GM20000 (cell line): ENCODE results near the gene E4F1.

Experiments
- DNase-seq: peaks from one replicate; pipeline ENCODE4 v3.0.0; 2012; ENCODE audit warnings: low spot score
- CTCF ChIP-seq: IDR thresholded peaks from 2 replicates; pipeline ENCODE4 v1.5.1; 2012; ENCODE audit warnings: mild to moderate bottlenecking, control low read depth; ENCODE audit errors: extremely low read depth, missing control alignments

The E4F1 gene

GRCh38 chr16:2223942-2224486 lies 623 bp downstream of the E4F1 start:
- peak; percentile 72 for DNase-seq
- TF ChIP-seq CTCF: no peak

- DNase-seq: no peak
- TF ChIP-seq CTCF: no peak
These were observed 2.9 kb downstream of the E4F1 start for GRCh38 chr16:2226245-2226793.

GRCh38 chr16:2226918-2227317 lies 3.5 kb downstream of the E4F1 start:
- TF ChIP-seq CTCF: no peak
- DNase-seq: no peak

- no peak for DNase-seq
- TF ChIP-seq CTCF: no peak
These were observed 4.9 kb downstream of the E4F1 start for GRCh38 chr16:2228161-2228824.

- no peak for TF ChIP-seq CTCF
- DNase-seq: no peak
These were observed 5.7 kb downstream of the E4F1 start for GRCh38 chr16:2229091-2229490.

GRCh38 chr16:2229632-2230250 lies 6.3 kb downstream of the E4F1 start:
- TF ChIP-seq CTCF: no peak
- DNase-seq: no peak

GRCh38 chr16:2230376-2230775 lies 7.0 kb downstream of the E4F1 start:
- DNase-seq: no peak

More at GRCh38 chr16:2230376-2230775, 7.0 kb downstream of the E4F1 start:
- TF ChIP-seq CTCF: no peak
